ENCODE data around the gene MT1A. TPM values are rescaled to one million over a fixed set of nuclear protein-coding genes. Genes with fewer than 3 reads are reported as not detected.

MT1A gene
- total and polyA plus RNA-seq, 7 donors, result 4.0 to 4,396 (median 128) TPM

GRCh38 chr16:56688762-56689161, 50.3 kb downstream of the MT1A start:
- Histone ChIP-seq H3K27me3 (ENCODE audit: insufficient read depth in 3 of 3, low read length in 2 of 3) (no peaks in the 10 kb centered on the region), H3K4me1 (peaks cover 23% of the 10 kb centered on the region), H3K27ac (no peak overlapping the region), H3K4me3 (no peak overlapping the region), H3K36me3 (ENCODE audit: insufficient read depth in 1 of 2, low read depth in 1 of 2) (no peaks in the 10 kb centered on the region), H3K9me3 (no peaks in the 10 kb centered on the region)
- no peak for ATAC-seq
- intact Hi-C loops (cut with DNase I), result no loop called here
- TF ChIP-seq, protein P1, sequence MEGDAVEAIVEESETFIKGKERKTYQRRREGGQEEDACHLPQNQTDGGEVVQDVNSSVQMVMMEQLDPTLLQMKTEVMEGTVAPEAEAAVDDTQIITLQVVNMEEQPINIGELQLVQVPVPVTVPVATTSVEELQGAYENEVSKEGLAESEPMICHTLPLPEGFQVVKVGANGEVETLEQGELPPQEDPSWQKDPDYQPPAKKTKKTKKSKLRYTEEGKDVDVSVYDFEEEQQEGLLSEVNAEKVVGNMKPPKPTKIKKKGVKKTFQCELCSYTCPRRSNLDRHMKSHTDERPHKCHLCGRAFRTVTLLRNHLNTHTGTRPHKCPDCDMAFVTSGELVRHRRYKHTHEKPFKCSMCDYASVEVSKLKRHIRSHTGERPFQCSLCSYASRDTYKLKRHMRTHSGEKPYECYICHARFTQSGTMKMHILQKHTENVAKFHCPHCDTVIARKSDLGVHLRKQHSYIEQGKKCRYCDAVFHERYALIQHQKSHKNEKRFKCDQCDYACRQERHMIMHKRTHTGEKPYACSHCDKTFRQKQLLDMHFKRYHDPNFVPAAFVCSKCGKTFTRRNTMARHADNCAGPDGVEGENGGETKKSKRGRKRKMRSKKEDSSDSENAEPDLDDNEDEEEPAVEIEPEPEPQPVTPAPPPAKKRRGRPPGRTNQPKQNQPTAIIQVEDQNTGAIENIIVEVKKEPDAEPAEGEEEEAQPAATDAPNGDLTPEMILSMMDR (IDR thresholded peaks at IDR 0.05), result no peak
- no peak for DNase-seq
- 38 to 43% (median 39%) methylated on average over 1 of the region's 1 CpG for WGBS, 3 donors

DNA sequence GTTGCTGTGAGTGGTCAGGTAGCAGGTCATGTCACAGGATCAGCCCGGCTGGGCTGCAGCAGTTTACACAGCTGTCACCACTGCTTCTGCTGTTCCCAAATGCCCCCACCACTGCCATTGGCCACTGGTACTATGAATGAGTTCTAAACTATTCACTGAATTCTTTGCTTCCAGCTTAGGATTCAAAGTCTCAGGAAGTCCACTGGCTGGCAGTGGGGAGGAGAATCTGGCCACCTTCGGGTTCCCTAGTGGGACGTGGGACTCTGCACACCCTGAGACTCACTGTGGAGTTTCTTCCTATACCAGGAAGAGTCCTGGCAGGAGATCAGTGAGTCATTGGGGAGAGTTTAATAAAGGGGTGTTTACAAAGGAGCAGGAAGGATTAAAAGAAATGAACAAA, 50.7 kb downstream of the MT1A start:
- TF ChIP-seq, protein P1 (IDR thresholded peaks at IDR 0.05), result no peak
- no peak for ATAC-seq
- Histone ChIP-seq H3K4me1 (peaks cover 22% of the 10 kb centered on the region), H3K27ac (no peak overlapping the region), H3K36me3 (ENCODE audit: insufficient read depth in 1 of 2, low read depth in 1 of 2) (no peaks in the 10 kb centered on the region), H3K27me3 (ENCODE audit: insufficient read depth in 3 of 3, low read length in 2 of 3) (no peaks in the 10 kb centered on the region), H3K4me3 (no peak overlapping the region), H3K9me3 (no peaks in the 10 kb centered on the region)
- intact Hi-C loops (cut with DNase I), result no loop called here
- DNase-seq, result no peak
- WGBS, 3 donors, result 49 to 57% (median 55%) methylated on average over 3 of the region's 3 CpGs

Other genes starting within 250 kb of the MT1A start
- gene AMFR, start 213.1 kb upstream of the MT1A start, total RNA-seq, result 100 to 1,000 TPM; 146 to 270 (median 194) TPM
- 100 to 1,000 TPM; 106 to 453 (median 160) TPM for gene AMFR, start 213.1 kb upstream of the MT1A start, polyA plus RNA-seq
- gene NUDT21, start 187.3 kb upstream of the MT1A start, total RNA-seq, result 10 to 100 TPM; 41.1 to 52.4 (median 48.5) TPM
- 10 to 100 TPM; 16.9 to 39.0 (median 28.6) TPM for gene NUDT21, start 187.3 kb upstream of the MT1A start, polyA plus RNA-seq
- 10 to 100 TPM; 56.3 to 97.6 (median 73.4) TPM for gene OGFOD1, start 187.1 kb upstream of the MT1A start, total RNA-seq
- gene OGFOD1, start 187.1 kb upstream of the MT1A start, polyA plus RNA-seq, result 100 to 1,000 TPM in 1 of 3 donors, 10 to 100 TPM in 2; 40.9 to 100 (median 42.6) TPM
- 10 to 100 TPM; 29.1 to 70.6 (median 39.9) TPM for gene BBS2, start 118.6 kb upstream of the MT1A start, total RNA-seq
- 10 to 100 TPM; 19.1 to 31.0 (median 30.3) TPM for gene BBS2, start 118.6 kb upstream of the MT1A start, polyA plus RNA-seq
- not detected for gene MT4, start 73.6 kb upstream of the MT1A start, total RNA-seq
- not detected for gene MT4, start 73.6 kb upstream of the MT1A start, polyA plus RNA-seq
- gene MT3, start 49.1 kb upstream of the MT1A start, total RNA-seq, result 10 to 100 TPM in 1 of 4 donors, 1 to 10 TPM in 1, under 1 TPM in 1, not detected in 1; 0.57 to 10.5 (median 5.9) TPM
- gene MT3, start 49.1 kb upstream of the MT1A start, polyA plus RNA-seq, result 1 to 10 TPM in 2 of 3 donors, under 1 TPM in 1; 0.80 to 7.3 (median 2.5) TPM
- gene MT2A, start 30.1 kb upstream of the MT1A start, total RNA-seq, result 1,000 to 10,000 TPM in 3 of 4 donors, 100 to 1,000 TPM in 1; 342 to 5,614 (median 2,291) TPM
- over 10,000 TPM in 1 of 3 donors, 1,000 to 10,000 TPM in 2; 1,603 to 11,565 (median 3,170) TPM for gene MT2A, start 30.1 kb upstream of the MT1A start, polyA plus RNA-seq
- 100 to 1,000 TPM in 2 of 4 donors, 10 to 100 TPM in 2; 44.1 to 669 (median 256) TPM for gene MT1E, start 12.9 kb upstream of the MT1A start, total RNA-seq
- gene MT1E, start 12.9 kb upstream of the MT1A start, polyA plus RNA-seq, result 100 to 1,000 TPM; 122 to 556 (median 477) TPM
- 100 to 1,000 TPM in 1 of 4 donors, 10 to 100 TPM in 1, 1 to 10 TPM in 2; 1.4 to 288 (median 12.8) TPM for gene MT1M, start 6.0 kb upstream of the MT1A start, total RNA-seq
- gene MT1M, start 6.0 kb upstream of the MT1A start, polyA plus RNA-seq, result 100 to 1,000 TPM in 2 of 3 donors, 10 to 100 TPM in 1; 21.8 to 569 (median 300) TPM
- gene MT1B, start 13.2 kb downstream of the MT1A start, total RNA-seq, result not detected
- gene MT1B, start 13.2 kb downstream of the MT1A start, polyA plus RNA-seq, result not detected
- gene MT1F, start 19.3 kb downstream of the MT1A start, total RNA-seq, result 1 to 10 TPM in 2 of 4 donors, under 1 TPM in 1, not detected in 1; 0.73 to 1.3 (median 1.2) TPM
- 1 to 10 TPM; 1.1 to 3.2 (median 1.5) TPM for gene MT1F, start 19.3 kb downstream of the MT1A start, polyA plus RNA-seq
- gene MT1G, start 29.4 kb downstream of the MT1A start, total RNA-seq, result 1 to 10 TPM; 1.0 to 7.8 (median 4.3) TPM
- 10 to 100 TPM in 2 of 3 donors, 1 to 10 TPM in 1; 3.7 to 24.1 (median 13.1) TPM for gene MT1G, start 29.4 kb downstream of the MT1A start, polyA plus RNA-seq
- gene MT1H, start 31.1 kb downstream of the MT1A start, total RNA-seq, result not detected
- not detected for gene MT1H, start 31.1 kb downstream of the MT1A start, polyA plus RNA-seq
- 1,000 to 10,000 TPM in 3 of 4 donors, 100 to 1,000 TPM in 1; 481 to 5,859 (median 2,812) TPM for gene MT1X, start 43.8 kb downstream of the MT1A start, total RNA-seq
- gene MT1X, start 43.8 kb downstream of the MT1A start, polyA plus RNA-seq, result over 10,000 TPM in 1 of 3 donors, 1,000 to 10,000 TPM in 2; 4,054 to 16,364 (median 8,652) TPM
- 10 to 100 TPM; 25.0 to 41.9 (median 26.4) TPM for gene NUP93, start 91.5 kb downstream of the MT1A start, total RNA-seq
- 10 to 100 TPM; 16.5 to 44.3 (median 20.0) TPM for gene NUP93, start 91.5 kb downstream of the MT1A start, polyA plus RNA-seq
- under 1 TPM in 1 of 4 donors, not detected in 3; 0.06 TPM for gene SLC12A3, start 226.5 kb downstream of the MT1A start, total RNA-seq
- gene SLC12A3, start 226.5 kb downstream of the MT1A start, polyA plus RNA-seq, result under 1 TPM in 1 of 3 donors, not detected in 2; 0.01 TPM

Data from psoas muscle (tissue), 8 donors.